Measurements from ENCODE around the gene MAOA. TPM values are rescaled to one million over a fixed set of nuclear protein-coding genes. Genes with fewer than 3 reads are reported as not detected.

The MAOA gene
- total and polyA plus RNA-seq, 2 of the 13 experiments (the other 11 are each of a cell fraction or from before 2014, with no cell fraction given) = 13.4 to 14.7 TPM

GRCh38 chrX:43718081-43718480 lies 62.0 kb downstream of the MAOA start (continued):
- TF ChIP-seq ARID3A (IDR thresholded peaks at IDR 0.05; ENCODE audit: low read depth, low read length) (no peak), MAX (IDR thresholded peaks at IDR 0.05) (no peak), ZNF264 (CRISPR knock-in tag; IDR thresholded peaks at IDR 0.05) (no peak)

GRCh38 chrX:43718546-43718945 lies 62.4 kb downstream of the MAOA start:
- no peak for ATAC-seq
- no peak overlapping the region for H3K27ac ChIP-seq (ENCODE audit: extremely low read length, insufficient read depth, low read length)
- no peak overlapping the region for H3K4me3 ChIP-seq (replicated peaks in 1 of 3; ENCODE audit: insufficient read depth in 1 of 3, low read depth in 2 of 3, low read length in 3 of 3)
- in situ Hi-C loops (cut with HindIII; ENCODE audit: extremely low pct_ligation_motif_present, low pct_unique_long_range_greater_than_20kb) (no loop called here), intact Hi-C loops (cut with micrococcal nuclease; ENCODE audit: unreplicated experiment) (no loop called here)
- ChIA-PET CTCF (ENCODE audit: low intra/inter-chr PET ratio, low total read pairs) (no interaction called here), POLR2A (no interaction called here)
- no peaks in the 10 kb centered on the region for H3K79me2 ChIP-seq (ENCODE audit: insufficient read depth, low read length)
- no peak overlapping the region for H3K9ac ChIP-seq (ENCODE audit: insufficient read depth, low read depth, low read length)
- no peak overlapping the region for H3K4me2 ChIP-seq (ENCODE audit: low read depth, low read length)
- no peaks in the 10 kb centered on the region for H3K9me3 ChIP-seq (ENCODE audit: low read length)
- H3K27me3 ChIP-seq (ENCODE audit: control insufficient read depth in 1 of 2, insufficient read depth in 2 of 2, low read length in 2 of 2) = no peaks in the 10 kb centered on the region
- H2AFZ ChIP-seq (ENCODE audit: low read length) = no peak overlapping the region
- no peaks in the 10 kb centered on the region for H3K36me3 ChIP-seq (replicated peaks in 1 of 2; ENCODE audit: control insufficient read depth in 1 of 2, insufficient read depth in 2 of 2, low read length in 2 of 2)
- no peaks in the 10 kb centered on the region for H3K4me1 ChIP-seq (ENCODE audit: insufficient read depth, low read length)
- FAIRE-seq = no peak
- no peaks in the 10 kb centered on the region for H4K20me1 ChIP-seq (ENCODE audit: insufficient read depth, low read length)
- 93% methylated on average over 6 of the region's 6 CpGs for WGBS (ENCODE audit: low lambda C conversion rate)
- no peak for DNase-seq (ENCODE audit: low spot score)
- BruUV-seq (replicated peaks) = no TSS peak
- TF ChIP-seq ZSCAN25 (CRISPR knock-in tag; IDR thresholded peaks at IDR 0.05) (no peak), PTBP1 (IDR thresholded peaks at IDR 0.05; ENCODE audit: low read depth, low read length, poor library complexity, severe bottlenecking) (no peak), ZBTB21 (CRISPR knock-in tag; IDR thresholded peaks at IDR 0.05) (no peak), KLF15 (CRISPR knock-in tag; IDR thresholded peaks at IDR 0.05; ENCODE audit: borderline replicate concordance) (no peak), GTF3A (CRISPR knock-in tag; conservative IDR thresholded peaks at IDR 0.05) (no peak), ATM (IDR thresholded peaks at IDR 0.05; ENCODE audit: borderline replicate concordance) (no peak), IKZF5 (CRISPR knock-in tag; IDR thresholded peaks at IDR 0.05) (no peak), DDIT3 (CRISPR knock-in tag; IDR thresholded peaks at IDR 0.05) (no peak), ZNF543 (CRISPR knock-in tag; IDR thresholded peaks at IDR 0.05) (no peak), ZKSCAN1 (IDR thresholded peaks at IDR 0.05; ENCODE audit: low read length) (no peak), PBX2 (CRISPR knock-in tag; IDR thresholded peaks at IDR 0.05) (no peak), HBP1 (CRISPR knock-in tag; IDR thresholded peaks at IDR 0.05; ENCODE audit: low read depth) (no peak), MNT (IDR thresholded peaks at IDR 0.05) (no peak), ZNF563 (CRISPR knock-in tag; IDR thresholded peaks at IDR 0.05) (no peak), MZF1 (CRISPR knock-in tag; IDR thresholded peaks at IDR 0.05; ENCODE audit: borderline replicate concordance) (no peak)
